H9 (cell line): ENCODE results near the gene NT5DC2. TPM values are rescaled to one million over a fixed set of nuclear protein-coding genes. Genes with fewer than 3 reads are reported as not detected.
A peak's percentile ranks its signal among the peaks of the same experiment; 100 is the strongest.
"Not testable (repeated sequence)": the region's sequence is repeated elsewhere in the genome, so short reads cannot be mapped to it uniquely, and the experiment has no call there.

Experiments
- DNase-seq: peaks from one replicate; pipeline ENCODE4 v3.0.0-alpha.2; 2017
- H2AFZ ChIP-seq: one replicate; pipeline ENCODE4 v1.6.1; 2013; ENCODE audit warnings: mild to moderate bottlenecking, low read length, control low read depth, moderate library complexity
- H2AK5ac ChIP-seq: 2 replicates; pipeline ENCODE4 v1.6.1; 2013; ENCODE audit warnings: low read length, control low read depth, mixed read lengths; ENCODE audit not compliant: insufficient read length
- H2BK120ac ChIP-seq: one replicate; pipeline ENCODE4 v1.6.1; 2013; ENCODE audit warnings: low read depth, mild to moderate bottlenecking, low read length, control low read depth, inconsistent platforms; ENCODE audit not compliant: poor library complexity, severe bottlenecking
- H2BK12ac ChIP-seq: 2 replicates; pipeline ENCODE4 v1.6.1; 2013; ENCODE audit warnings: low read length, control low read depth, mixed read lengths, low read depth; ENCODE audit not compliant: insufficient read length
- H2BK15ac ChIP-seq: 2 replicates; pipeline ENCODE4 v1.6.1; 2013; ENCODE audit warnings: low read depth, low read length, control low read depth
- H2BK20ac ChIP-seq: one replicate; pipeline ENCODE4 v1.6.1; 2013; ENCODE audit warnings: low read depth, mild to moderate bottlenecking, low read length, control low read depth, inconsistent platforms; ENCODE audit not compliant: poor library complexity, severe bottlenecking
- H2BK5ac ChIP-seq: 2 replicates; pipeline ENCODE4 v1.6.1; 2013; ENCODE audit warnings: low read length, control low read depth, mixed read lengths; ENCODE audit not compliant: insufficient read length
- H3K14ac ChIP-seq: 2 replicates; pipeline ENCODE4 v1.6.1; 2013; ENCODE audit warnings: low read length, control low read depth; ENCODE audit not compliant: insufficient read depth
- H3K18ac ChIP-seq: 2 replicates; pipeline ENCODE4 v1.6.1; 2013; ENCODE audit warnings: low read depth, mild to moderate bottlenecking, mixed read lengths, low read length, control low read depth; ENCODE audit not compliant: insufficient read length
- H3K23ac ChIP-seq: 2 replicates; pipeline ENCODE4 v1.6.1; 2013; ENCODE audit warnings: low read length, control low read depth, mixed read lengths, low read depth; ENCODE audit not compliant: insufficient read length
- H3K23me2 ChIP-seq: 2 replicates; pipeline ENCODE4 v1.6.1; 2013; ENCODE audit warnings: low read depth, mild to moderate bottlenecking, mixed read lengths, low read length, control low read depth; ENCODE audit not compliant: insufficient read length, poor library complexity, severe bottlenecking
- H3K27ac ChIP-seq: 2 replicates; pipeline ENCODE4 v1.5.1; 2013; ENCODE audit warnings: low read length, control low read depth, mixed read lengths, low read depth; ENCODE audit not compliant: insufficient read length
- H3K27me3 ChIP-seq: 2 replicates; pipeline ENCODE4 v1.6.1; 2013; ENCODE audit warnings: low read length, control low read depth, inconsistent platforms; ENCODE audit not compliant: insufficient read depth
- H3K4ac ChIP-seq: 2 replicates; pipeline ENCODE4 v1.6.1; 2013; ENCODE audit warnings: low read depth, mild to moderate bottlenecking, control low read depth, inconsistent platforms, low read length, moderate library complexity
- H3K4me1 ChIP-seq: 2 replicates; pipeline ENCODE4 v1.6.1; 2013; ENCODE audit warnings: low read length, control low read depth, inconsistent platforms; ENCODE audit not compliant: insufficient read depth
- H3K4me2 ChIP-seq: 2 replicates; pipeline ENCODE4 v1.6.1; 2013; ENCODE audit warnings: low read length, control low read depth, mixed read lengths; ENCODE audit not compliant: insufficient read length, insufficient read depth
- H3K56ac ChIP-seq: 2 replicates; pipeline ENCODE4 v1.6.1; 2013; ENCODE audit warnings: low read depth, mild to moderate bottlenecking, mixed read lengths, low read length, control low read depth; ENCODE audit not compliant: insufficient read length
- H3K79me1 ChIP-seq: 2 replicates; pipeline ENCODE4 v1.6.1; 2013; ENCODE audit warnings: low read depth, mild to moderate bottlenecking, moderate library complexity, low read length, control low read depth, inconsistent platforms; ENCODE audit not compliant: insufficient read depth, poor library complexity, severe bottlenecking
- H3K79me2 ChIP-seq: 2 replicates; pipeline ENCODE4 v1.6.1; 2013; ENCODE audit warnings: low read length, control low read depth, inconsistent platforms; ENCODE audit not compliant: insufficient read depth
- H3K9ac ChIP-seq: 2 replicates; pipeline ENCODE4 v1.6.1; 2013; ENCODE audit warnings: low read length, control low read depth, mixed read lengths; ENCODE audit not compliant: insufficient read length; ENCODE audit errors: extremely low read depth
- H3K9me3 ChIP-seq: one replicate; pipeline ENCODE4 v1.6.1; 2013; ENCODE audit warnings: low read depth, low read length, inconsistent platforms; ENCODE audit not compliant: control insufficient read depth
- H3T11ph ChIP-seq: one replicate; pipeline ENCODE4 v1.6.1; 2013; ENCODE audit warnings: mild to moderate bottlenecking, low read length, control low read depth, inconsistent platforms
- H4K20me1 ChIP-seq: one replicate; pipeline ENCODE4 v1.6.1; 2013; ENCODE audit not compliant: control insufficient read depth, insufficient read length, insufficient read depth
- H4K5ac ChIP-seq: 2 replicates; pipeline ENCODE4 v1.6.1; 2013; ENCODE audit warnings: low read depth, mild to moderate bottlenecking, mixed read lengths, low read length, control low read depth; ENCODE audit not compliant: insufficient read length
- H4K8ac ChIP-seq: replicated peaks from 2 replicates; pipeline ENCODE4 v1.6.1; 2013; ENCODE audit warnings: low read length, control low read depth, mixed read lengths, low read depth; ENCODE audit not compliant: insufficient read length
- H4K91ac ChIP-seq: 2 replicates; pipeline ENCODE4 v1.6.1; 2013; ENCODE audit warnings: low read depth, mild to moderate bottlenecking, moderate library complexity, mixed read lengths, low read length, control low read depth; ENCODE audit not compliant: insufficient read length
- H3K27ac Mint-ChIP-seq, 3 experiments: 2 replicates in 2 of 3; 3 replicates in 1 of 3; pipeline ENCODE4 v1.8.0; 2020 to 2021; ENCODE audit warnings: mixed read lengths in 3 of 3, mild to moderate bottlenecking in 1 of 3, moderate library complexity in 1 of 3
- H3K27me3 Mint-ChIP-seq: 2 replicates; pipeline ENCODE4 v1.8.0; 2021; ENCODE audit warnings: low read depth, mild to moderate bottlenecking, moderate library complexity, mixed read lengths
- H3K36me3 Mint-ChIP-seq, 3 experiments: 2 replicates in 2 of 3; 3 replicates in 1 of 3; pipeline ENCODE4 v1.8.0; 2020 to 2021; ENCODE audit warnings: low read depth in 3 of 3, mixed read lengths in 3 of 3; ENCODE audit not compliant: insufficient read depth in 1 of 3
- H3K4me1 Mint-ChIP-seq, 2 experiments: 2 replicates each; pipeline ENCODE4 v1.8.0; 2020; ENCODE audit warnings: mixed read lengths in 2 of 2
- H3K4me3 Mint-ChIP-seq, 2 experiments: 2 replicates in 1 of 2; 3 replicates in 1 of 2; pipeline ENCODE4 v1.8.0; 2020 to 2021; ENCODE audit warnings: mild to moderate bottlenecking in 2 of 2, mixed read lengths in 2 of 2, moderate library complexity in 1 of 2
- H3K9me3 Mint-ChIP-seq, 2 experiments: 2 replicates in 1 of 2; 3 replicates in 1 of 2; pipeline ENCODE4 v1.8.0; 2020; ENCODE audit warnings: mild to moderate bottlenecking in 2 of 2, mixed read lengths in 2 of 2, moderate library complexity in 1 of 2
- WGBS: extraction: QIAGEN DNeasy Blood & Tissue Kit; methylation state at CpG from one replicate; pipeline ENCODE4 v1.1.7; 2013; ENCODE audit warnings: missing lambda C conversion rate, low lambda C conversion rate, mixed read lengths; ENCODE audit not compliant: insufficient read length; ENCODE audit errors: extremely low coverage; 5-methylcytosine and 5-hydroxymethylcytosine counted together
- total RNA-seq: library from RNA; stranded (reverse); gene quantifications from 2 replicates; pipeline ENCODE4 v1.2.1, GENCODE V29; 2021
- TF ChIP-seq, protein P1 (sequence below): fragments of 200-600 bp; sonication (generic); conservative IDR thresholded peaks from 3 replicates; pipeline ENCODE4 v1.8.0; 2021; ENCODE audit warnings: antibody characterized with exemption, mild to moderate bottlenecking

Gene NT5DC2
- total RNA-seq, 1 experiment from 2014 or later: 444 TPM

DNA sequence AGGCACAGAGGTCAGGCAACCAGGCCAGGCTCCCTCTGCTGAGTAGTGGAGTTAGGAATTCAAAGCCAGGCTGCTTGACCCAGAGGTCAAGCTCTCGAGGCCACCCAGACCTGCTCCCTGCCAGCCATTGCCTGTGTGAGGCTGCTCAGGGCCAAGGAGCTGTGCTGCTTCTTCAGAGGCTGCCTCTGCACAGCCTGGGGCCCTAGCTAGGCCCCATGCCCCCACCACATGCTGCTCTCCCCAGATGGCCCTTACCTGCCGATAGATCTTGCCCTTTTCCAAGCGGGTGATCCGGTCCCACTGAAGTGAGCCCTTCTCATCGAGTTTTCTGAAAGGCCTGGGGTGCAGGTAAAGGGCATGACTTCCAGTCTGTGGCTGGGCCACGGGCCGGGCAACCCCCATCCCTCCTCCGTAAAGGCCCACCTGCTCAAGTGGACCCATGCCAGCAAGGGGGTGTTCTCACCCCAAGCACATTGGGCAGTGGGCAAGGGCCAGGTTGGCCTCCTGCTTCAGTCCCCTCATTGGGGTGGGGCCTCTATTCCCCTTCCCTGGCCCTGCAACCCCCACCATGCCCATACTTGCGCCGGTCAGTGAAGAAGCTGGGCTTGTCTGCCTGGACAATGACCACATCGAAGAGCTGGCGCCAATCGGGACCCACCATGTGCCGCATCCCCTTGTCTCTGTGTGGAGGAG, 6.5 kb downstream of the NT5DC2 start:
- Histone ChIP-seq H3K56ac (no peak overlapping the region), H3T11ph (no peak overlapping the region), H2BK15ac (no peak overlapping the region), H3K4ac (no peak overlapping the region), H3K79me1 (no peaks in the 10 kb centered on the region), H4K91ac (no peak overlapping the region), H2BK120ac (no peak overlapping the region), H3K4me1 (no peaks in the 10 kb centered on the region), H3K79me2 (no peaks in the 10 kb centered on the region; the same call in 1 of the 2 replicates), H2AK5ac (no peak overlapping the region), H3K27me3 (no peaks in the 10 kb centered on the region), H4K8ac (no peak overlapping the region), H3K9me3 (no peaks in the 10 kb centered on the region), H4K5ac (no peak overlapping the region), H3K9ac (no peak overlapping the region), H3K23ac (no peak overlapping the region), H3K18ac (no peak overlapping the region), H2BK20ac (no peak overlapping the region), H2BK5ac (no peak overlapping the region), H4K20me1 (no peaks in the 10 kb centered on the region), H3K27ac (no peak overlapping the region), H3K14ac (no peak overlapping the region), H2AFZ (no peak overlapping the region), H3K23me2 (peaks cover under 1% of the 10 kb centered on the region), H2BK12ac (no peak overlapping the region), H3K4me2 (no peak overlapping the region)
- H3K36me3 Mint-ChIP-seq: peaks cover 28 to 64% (median 62%) of the 10 kb centered on the region in 3 experiments; a peak in 6 of 7 replicates
- no peaks in the 10 kb centered on the region for H3K9me3 Mint-ChIP-seq
- no CpG with 5 or more reads among the region's 14 CpGs for WGBS
- H3K27ac Mint-ChIP-seq: no peak overlapping the region
- H3K27me3 Mint-ChIP-seq: no peaks in the 10 kb centered on the region; the same call in 1 of the 2 replicates
- TF ChIP-seq, protein P1, sequence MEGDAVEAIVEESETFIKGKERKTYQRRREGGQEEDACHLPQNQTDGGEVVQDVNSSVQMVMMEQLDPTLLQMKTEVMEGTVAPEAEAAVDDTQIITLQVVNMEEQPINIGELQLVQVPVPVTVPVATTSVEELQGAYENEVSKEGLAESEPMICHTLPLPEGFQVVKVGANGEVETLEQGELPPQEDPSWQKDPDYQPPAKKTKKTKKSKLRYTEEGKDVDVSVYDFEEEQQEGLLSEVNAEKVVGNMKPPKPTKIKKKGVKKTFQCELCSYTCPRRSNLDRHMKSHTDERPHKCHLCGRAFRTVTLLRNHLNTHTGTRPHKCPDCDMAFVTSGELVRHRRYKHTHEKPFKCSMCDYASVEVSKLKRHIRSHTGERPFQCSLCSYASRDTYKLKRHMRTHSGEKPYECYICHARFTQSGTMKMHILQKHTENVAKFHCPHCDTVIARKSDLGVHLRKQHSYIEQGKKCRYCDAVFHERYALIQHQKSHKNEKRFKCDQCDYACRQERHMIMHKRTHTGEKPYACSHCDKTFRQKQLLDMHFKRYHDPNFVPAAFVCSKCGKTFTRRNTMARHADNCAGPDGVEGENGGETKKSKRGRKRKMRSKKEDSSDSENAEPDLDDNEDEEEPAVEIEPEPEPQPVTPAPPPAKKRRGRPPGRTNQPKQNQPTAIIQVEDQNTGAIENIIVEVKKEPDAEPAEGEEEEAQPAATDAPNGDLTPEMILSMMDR: no peak
- no peak for DNase-seq
- peaks cover 4 to 5% of the 10 kb centered on the region in 2 experiments for H3K4me1 Mint-ChIP-seq
- H3K4me3 Mint-ChIP-seq: no peak overlapping the region

DNA sequence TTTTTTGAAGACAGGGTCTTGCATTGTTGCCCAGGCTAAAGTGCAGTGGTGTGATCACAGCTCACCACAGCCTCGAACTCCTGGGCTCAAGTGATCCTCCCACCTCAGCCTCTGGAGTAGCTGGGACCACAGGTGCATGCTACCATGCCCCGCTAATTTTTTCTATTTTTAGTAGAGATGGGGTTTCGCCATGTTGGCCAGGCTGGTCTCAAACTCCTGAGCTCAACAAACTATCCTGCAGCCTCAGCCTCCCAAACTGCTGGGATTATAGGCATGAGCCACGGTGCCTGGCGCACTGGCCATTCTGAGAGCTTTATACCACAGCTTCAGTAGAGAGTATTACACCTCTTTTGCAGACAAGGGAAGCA, 7.0 kb downstream of the NT5DC2 start:
- H3K9me3 Mint-ChIP-seq, H4K91ac ChIP-seq, H3K4me3 Mint-ChIP-seq, H2AFZ ChIP-seq, H3K4me1 Mint-ChIP-seq, H2BK20ac ChIP-seq, H2BK12ac ChIP-seq, H3K79me1 ChIP-seq, H3K14ac ChIP-seq, DNase-seq, H3K4me2 ChIP-seq, H3K56ac ChIP-seq, H3K27ac ChIP-seq, H4K20me1 ChIP-seq, H2BK15ac ChIP-seq, H2BK120ac ChIP-seq, H3K23ac ChIP-seq, H3K27me3 Mint-ChIP-seq, H3K79me2 ChIP-seq, H3K9ac ChIP-seq, H4K8ac ChIP-seq, H3K23me2 ChIP-seq, H3K4me1 ChIP-seq, H2AK5ac ChIP-seq, H3K4ac ChIP-seq, H4K5ac ChIP-seq, H3K27me3 ChIP-seq, H2BK5ac ChIP-seq, H3T11ph ChIP-seq, H3K18ac ChIP-seq, H3K9me3 ChIP-seq: not testable (repeated sequence)
- Mint-ChIP-seq H3K36me3 (peaks cover 28 to 64% (median 62%) of the 10 kb centered on the region in 3 experiments; a peak in 6 of 7 replicates), H3K27ac (peak overlapping the region in 1 of 3 experiments; percentile 21; a peak in 1 of 7 replicates)
- WGBS: no CpG with 5 or more reads among the region's 5 CpGs
